K562 (cell line): ENCODE data around the gene CAPZB. TPM values are rescaled to one million over a fixed set of nuclear protein-coding genes. Genes with fewer than 3 reads are reported as not detected.

Source experiments
- AFF4 ChIP-seq: sonication (generic); formaldehyde crosslinking; IDR thresholded peaks from 2 replicates; pipeline ENCODE4 v1.8.0; 2023; ENCODE audit warnings: mild to moderate bottlenecking, missing genetic modification reagents
- CBFA2T2 ChIP-seq: fragments of 450-650 bp; conservative IDR thresholded peaks from 2 replicates; pipeline ENCODE4 v1.6.1; 2017; ENCODE audit warnings: mild to moderate bottlenecking
- CBX1 ChIP-seq: sonication (generic); IDR thresholded peaks from 2 replicates; pipeline ENCODE4 v1.6.1; 2016; ENCODE audit warnings: antibody characterized with exemption, low read depth, mild to moderate bottlenecking
- EP400 ChIP-seq: fragments of 450-650 bp; IDR thresholded peaks from 2 replicates; pipeline ENCODE4 v1.6.1; 2017; ENCODE audit warnings: antibody characterized with exemption, mild to moderate bottlenecking, moderate library complexity
- ETS1 ChIP-seq: conservative IDR thresholded peaks from 2 replicates; pipeline ENCODE4 v1.6.1; 2011; ENCODE audit warnings: low read depth, mild to moderate bottlenecking, low read length; ENCODE audit not compliant: control insufficient read depth
- FOXP1 ChIP-seq: sonication (generic); formaldehyde crosslinking; IDR thresholded peaks from 2 replicates; pipeline ENCODE4 v1.8.0; 2022; ENCODE audit warnings: mild to moderate bottlenecking, missing genetic modification reagents
- JUND ChIP-seq, 2 experiments: IDR thresholded peaks; 2 replicates in 1 of 2; 3 replicates in 1 of 2; pipeline ENCODE4 v1.6.1; 2011; ENCODE audit warnings: borderline replicate concordance in 2 of 2, low read depth in 2 of 2, low read length in 2 of 2, improper control_type of control experiment in 1 of 2, missing biosample characterization in 1 of 2, missing genetic modification characterization in 1 of 2, missing genetic modification reagents in 1 of 2
- PCBP1 ChIP-seq: fragments of 200-400 bp; formaldehyde crosslinking; IDR thresholded peaks from 2 replicates; pipeline ENCODE4 v1.6.1; 2018; ENCODE audit warnings: mild to moderate bottlenecking, low read depth, low read length; ENCODE audit not compliant: poor library complexity, severe bottlenecking
- PHF21A ChIP-seq: fragments of 450-650 bp; IDR thresholded peaks from 2 replicates; pipeline ENCODE4 v1.6.1; 2017; ENCODE audit warnings: low read depth, borderline replicate concordance
- POLR2A ChIP-seq: fragments of 450-650 bp; conservative IDR thresholded peaks from 2 replicates; pipeline ENCODE4 v1.6.1; 2016
- TCF3 ChIP-seq: sonication (generic); formaldehyde crosslinking; IDR thresholded peaks from 2 replicates; pipeline ENCODE4 v1.4.0; 2020; ENCODE audit warnings: mild to moderate bottlenecking, missing genetic modification reagents
- ZNF263 ChIP-seq: sonication (generic); formaldehyde crosslinking; IDR thresholded peaks from 2 replicates; pipeline ENCODE4 v1.8.0; 2022; ENCODE audit warnings: mild to moderate bottlenecking, missing genetic modification reagents, borderline replicate concordance
- ZNF444 ChIP-seq: fragments of 250-450 bp; sonication (Bioruptor Pico); IDR thresholded peaks from 2 replicates; pipeline ENCODE4 v1.4.0; 2020; ENCODE audit warnings: mild to moderate bottlenecking, moderate library complexity
- ZZZ3 ChIP-seq: fragments of 450-650 bp; IDR thresholded peaks from 2 replicates; pipeline ENCODE4 v1.6.1; 2016; ENCODE audit warnings: antibody characterized with exemption, mild to moderate bottlenecking, moderate library complexity
- polyA plus RNA-seq, 8 experiments: library from polyadenylated mRNA; depleted of rRNA in 4 of 8; stranded (reverse) in 5 of 8; unstranded in 3 of 8; fragments of >200 nt; fragmentation: Nextera tagmentation in 2 of 8; fragmentation: Illumina TruSeq in 1 of 8; extraction: Ambion mirVana in 2 of 8; extraction: Trizol in 1 of 8; gene quantifications; 2 replicates each; pipeline versions ENCODE4 v1.2.1 to v1.2.3, GENCODE V29; 2011 to 2014; ENCODE audit warnings: inconsistent platforms in 1 of 8, missing spikeins in 1 of 8
- total RNA-seq, 7 experiments: library from RNA; depleted of rRNA in 6 of 7; stranded (reverse); fragments of >200 nt in 6 of 7; fragmentation: Illumina TruSeq in 2 of 7; extraction: Trizol in 2 of 7; gene quantifications; 2 replicates each; pipeline versions ENCODE4 v1.2.1 to v1.2.3, GENCODE V29; 2011 to 2021; ENCODE audit warnings: low replicate concordance in 1 of 7
- TF ChIP-seq, protein P1 (sequence below): fragments of 450-650 bp; IDR thresholded peaks from 2 replicates; pipeline ENCODE4 v1.6.1; 2016; ENCODE audit warnings: antibody characterized with exemption
- TF ChIP-seq, protein P2 (sequence below), 2 experiments: fragments of 450-650 bp in 1 of 2; IDR thresholded peaks; 2 replicates each; pipeline ENCODE4 v1.6.1; 2011 to 2017; ENCODE audit warnings: low read depth in 2 of 2, antibody characterized with exemption in 1 of 2, borderline replicate concordance in 1 of 2, low read length in 1 of 2, mild to moderate bottlenecking in 1 of 2, mixed read lengths in 1 of 2; ENCODE audit not compliant: control insufficient read depth in 1 of 2

CAPZB gene
- total and polyA plus RNA-seq, 9 of the 15 experiments (the other 6 are each of a cell fraction or from before 2014, with no cell fraction given): 57.6 to 297 (median 125) TPM

DNA sequence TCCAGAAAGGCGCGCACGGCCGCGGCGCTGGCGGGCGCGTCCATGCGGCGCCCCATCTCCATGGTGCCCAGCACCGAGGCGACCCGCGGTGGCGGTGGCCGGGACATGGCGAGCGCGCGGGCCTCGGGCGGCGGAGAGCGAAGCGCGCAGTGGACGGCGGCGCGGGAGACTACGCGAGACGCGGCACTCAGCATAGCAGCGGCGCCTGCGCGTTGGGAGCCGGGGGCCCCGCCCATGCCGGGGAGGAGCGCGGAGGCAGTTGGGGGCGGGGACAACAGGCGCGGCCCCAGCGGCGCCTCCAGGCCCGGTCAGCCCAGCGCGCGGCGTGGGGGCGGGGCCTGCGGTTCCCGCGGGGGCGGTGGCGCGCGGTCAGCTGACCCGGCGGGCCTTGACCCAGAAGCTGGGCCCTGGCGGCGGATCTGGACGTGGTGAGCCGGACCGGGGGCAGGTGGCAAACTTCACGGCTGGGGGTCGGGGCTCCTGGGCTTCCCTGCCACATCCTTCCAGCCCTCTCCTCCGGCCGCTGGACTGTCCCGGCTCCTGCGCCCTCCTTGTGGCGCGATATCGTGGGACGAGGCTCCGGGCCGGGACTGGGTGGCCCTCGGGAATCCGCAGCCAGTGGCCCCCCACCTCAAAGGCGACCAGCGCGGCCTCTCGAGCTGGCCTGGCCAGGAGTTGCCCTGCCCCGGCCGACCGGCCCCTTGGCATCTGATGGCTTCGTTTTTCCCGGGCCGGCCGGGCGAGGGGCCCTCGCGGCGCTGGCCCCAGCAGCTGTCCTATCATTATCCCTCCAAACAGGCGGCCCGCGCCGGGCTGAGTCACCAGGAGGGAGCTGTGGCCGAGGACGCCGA, 173.2 kb downstream of the CAPZB start, which contains the start of the genes AKR7A2 and SLC66A1 (continued):
- TF ChIP-seq CBX1 (peak; percentile 66; the same call in 1 of the 2 replicates), JUND (IDR thresholded peaks at IDR 0.05; ENCODE audit: borderline replicate concordance, low read depth, low read length) (peak; percentile 94), JUND (tag; IDR thresholded peaks at IDR 0.05; ENCODE audit: borderline replicate concordance, low read depth, low read length) (peak; percentile 78; the same call in 1 of the 3 replicates), FOXP1 (CRISPR knock-in tag) (peak; percentile 82), PHF21A (peak; percentile 87; the same call in 1 of the 2 replicates), ZNF444 (CRISPR knock-in tag) (0 out of 2 replicates have a peak, but pooled peaks have one; percentile 15), PCBP1 (peak; percentile 91), AFF4 (no peak), EP400 (peak; percentile 79), TCF3 (CRISPR knock-in tag) (peak; percentile 76), POLR2A (peak; percentile 90), ZNF263 (peak; percentile 64), CBFA2T2 (peak; percentile 68), ETS1 (peak; percentile 72), ZZZ3 (peak; percentile 63; the same call in 1 of the 2 replicates)
- TF ChIP-seq, protein P1, sequence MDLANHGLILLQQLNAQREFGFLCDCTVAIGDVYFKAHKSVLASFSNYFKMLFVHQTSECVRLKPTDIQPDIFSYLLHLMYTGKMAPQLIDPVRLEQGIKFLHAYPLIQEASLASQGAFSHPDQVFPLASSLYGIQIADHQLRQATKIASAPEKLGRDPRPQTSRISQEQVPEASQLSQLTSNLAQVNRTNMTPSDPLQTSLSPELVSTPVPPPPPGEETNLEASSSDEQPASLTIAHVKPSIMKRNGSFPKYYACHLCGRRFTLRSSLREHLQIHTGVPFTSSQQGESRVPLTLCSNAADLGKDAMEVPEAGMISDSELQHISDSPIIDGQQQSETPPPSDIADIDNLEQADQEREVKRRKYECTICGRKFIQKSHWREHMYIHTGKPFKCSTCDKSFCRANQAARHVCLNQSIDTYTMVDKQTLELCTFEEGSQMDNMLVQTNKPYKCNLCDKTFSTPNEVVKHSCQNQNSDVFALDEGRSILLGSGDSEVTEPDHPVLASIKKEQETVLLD: 0 out of 2 replicates have a peak, but pooled peaks have one; percentile 52
- TF ChIP-seq, protein P2, sequence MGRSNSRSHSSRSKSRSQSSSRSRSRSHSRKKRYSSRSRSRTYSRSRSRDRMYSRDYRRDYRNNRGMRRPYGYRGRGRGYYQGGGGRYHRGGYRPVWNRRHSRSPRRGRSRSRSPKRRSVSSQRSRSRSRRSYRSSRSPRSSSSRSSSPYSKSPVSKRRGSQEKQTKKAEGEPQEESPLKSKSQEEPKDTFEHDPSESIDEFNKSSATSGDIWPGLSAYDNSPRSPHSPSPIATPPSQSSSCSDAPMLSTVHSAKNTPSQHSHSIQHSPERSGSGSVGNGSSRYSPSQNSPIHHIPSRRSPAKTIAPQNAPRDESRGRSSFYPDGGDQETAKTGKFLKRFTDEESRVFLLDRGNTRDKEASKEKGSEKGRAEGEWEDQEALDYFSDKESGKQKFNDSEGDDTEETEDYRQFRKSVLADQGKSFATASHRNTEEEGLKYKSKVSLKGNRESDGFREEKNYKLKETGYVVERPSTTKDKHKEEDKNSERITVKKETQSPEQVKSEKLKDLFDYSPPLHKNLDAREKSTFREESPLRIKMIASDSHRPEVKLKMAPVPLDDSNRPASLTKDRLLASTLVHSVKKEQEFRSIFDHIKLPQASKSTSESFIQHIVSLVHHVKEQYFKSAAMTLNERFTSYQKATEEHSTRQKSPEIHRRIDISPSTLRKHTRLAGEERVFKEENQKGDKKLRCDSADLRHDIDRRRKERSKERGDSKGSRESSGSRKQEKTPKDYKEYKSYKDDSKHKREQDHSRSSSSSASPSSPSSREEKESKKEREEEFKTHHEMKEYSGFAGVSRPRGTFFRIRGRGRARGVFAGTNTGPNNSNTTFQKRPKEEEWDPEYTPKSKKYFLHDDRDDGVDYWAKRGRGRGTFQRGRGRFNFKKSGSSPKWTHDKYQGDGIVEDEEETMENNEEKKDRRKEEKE (IDR thresholded peaks at IDR 0.05; ENCODE audit: borderline replicate concordance in 1 of 2, control insufficient read depth in 1 of 2, low read depth in 2 of 2, low read length in 1 of 2): peak in 1 of 2 experiments; percentile 64; a peak in 1 of 4 replicates
